ENCODE results near the gene MTF2. TPM values are rescaled to one million over a fixed set of nuclear protein-coding genes. Genes with fewer than 3 reads are reported as not detected.

The MTF2 gene
- total RNA-seq, 1 experiment from 2014 or later = 110 TPM

GRCh38 chr1:93171549-93172034 lies 92.5 kb downstream of the MTF2 start:
- Histone ChIP-seq H2BK120ac (ENCODE audit: low read depth, low read length, poor library complexity, severe bottlenecking) (no peak overlapping the region), H2BK15ac (ENCODE audit: low read depth, low read length) (no peak overlapping the region), H3K4ac (ENCODE audit: low read depth, low read length) (no peak overlapping the region), H3K23ac (ENCODE audit: insufficient read length, low read depth, low read length) (no peak overlapping the region), H4K5ac (ENCODE audit: insufficient read length, low read depth, low read length) (no peak overlapping the region), H3K18ac (ENCODE audit: insufficient read length, low read depth, low read length) (no peak overlapping the region), H2AFZ (ENCODE audit: low read length) (no peak overlapping the region), H3K79me2 (ENCODE audit: insufficient read depth, low read length) (peaks cover 4% of the 10 kb centered on the region; the same call in 1 of the 2 replicates), H4K20me1 (ENCODE audit: control insufficient read depth, insufficient read depth, insufficient read length) (no peaks in the 10 kb centered on the region), H3K27me3 (ENCODE audit: insufficient read depth, low read length) (no peaks in the 10 kb centered on the region), H3K56ac (ENCODE audit: insufficient read length, low read depth, low read length) (no peak overlapping the region), H3K14ac (ENCODE audit: insufficient read depth, low read length) (no peak overlapping the region), H2BK20ac (ENCODE audit: low read depth, low read length, poor library complexity, severe bottlenecking) (no peak overlapping the region), H3K27ac (ENCODE audit: insufficient read length, low read depth, low read length) (no peak overlapping the region), H4K8ac (replicated peaks; ENCODE audit: insufficient read length, low read depth, low read length) (no peak overlapping the region), H4K91ac (ENCODE audit: insufficient read length, low read depth, low read length) (no peak overlapping the region), H2BK12ac (ENCODE audit: insufficient read length, low read depth, low read length) (no peak overlapping the region), H3K79me1 (ENCODE audit: insufficient read depth, low read depth, low read length, poor library complexity, severe bottlenecking) (peaks cover 6% of the 10 kb centered on the region), H2AK5ac (ENCODE audit: insufficient read length, low read length) (no peak overlapping the region), H3K23me2 (ENCODE audit: insufficient read length, low read depth, low read length, poor library complexity, severe bottlenecking) (no peaks in the 10 kb centered on the region), H3K9me3 (ENCODE audit: control insufficient read depth, low read depth, low read length) (no peaks in the 10 kb centered on the region), H3T11ph (ENCODE audit: low read length) (no peak overlapping the region), H3K4me1 (ENCODE audit: insufficient read depth, low read length) (no peaks in the 10 kb centered on the region), H3K4me2 (ENCODE audit: insufficient read depth, insufficient read length, low read length) (no peak overlapping the region), H3K9ac (ENCODE audit: extremely low read depth, insufficient read length, low read length) (no peak overlapping the region), H2BK5ac (ENCODE audit: insufficient read length, low read length) (no peak overlapping the region)
- H3K36me3 Mint-ChIP-seq (ENCODE audit: insufficient read depth in 1 of 3, low read depth in 3 of 3) = peaks cover 6 to 26% (median 22%) of the 10 kb centered on the region in 3 experiments; a peak in 6 of 7 replicates
- WGBS (ENCODE audit: extremely low coverage, insufficient read length, low lambda C conversion rate) = no CpG with 5 or more reads among the region's 1 CpG
- DNase-seq = no peak
- H3K27me3 Mint-ChIP-seq (ENCODE audit: low read depth) = no peaks in the 10 kb centered on the region
- H3K9me3 Mint-ChIP-seq = peaks cover 2 to 3% of the 10 kb centered on the region in 2 experiments; a peak in 3 of 5 replicates
- no peak overlapping the region for H3K4me3 Mint-ChIP-seq
- no peak overlapping the region for H3K27ac Mint-ChIP-seq
- peaks cover 3 to 9% of the 10 kb centered on the region in 2 experiments for H3K4me1 Mint-ChIP-seq
- no peak for TF ChIP-seq CTCF (conservative IDR thresholded peaks at IDR 0.05)
